ENCODE measurements around the gene ZEB2. TPM values are rescaled to one million over a fixed set of nuclear protein-coding genes. Genes with fewer than 3 reads are reported as not detected.

Gene ZEB2
- polyA plus RNA-seq = 1.6 and 2.2 TPM in 2 replicates
- 5.4 and 10.5 TPM in 2 replicates for polyA minus RNA-seq

- H3K27ac ChIP-seq (ENCODE audit: low read length) = no peak within 1 kb of the TSS
- peaks cover 54% of the 10 kb centered on the region for H3K27me3 ChIP-seq (ENCODE audit: insufficient read depth, low read depth, low read length)
- peaks cover 42% of the 10 kb centered on the region for H3K79me2 ChIP-seq (replicated peaks; ENCODE audit: insufficient read depth, low read length)
- peak; percentile 72 for TF ChIP-seq SMC3 (conservative IDR thresholded peaks at IDR 0.05; ENCODE audit: poor library complexity)
- no peak for TF ChIP-seq MXI1 (conservative IDR thresholded peaks at IDR 0.05; ENCODE audit: poor library complexity, severe bottlenecking)
- TF ChIP-seq REST (IDR thresholded peaks at IDR 0.05; ENCODE audit: borderline replicate concordance) = no peak
- no peak for TF ChIP-seq EP300 (conservative IDR thresholded peaks at IDR 0.05; ENCODE audit: poor library complexity, severe bottlenecking)
- TF ChIP-seq EZH2 (IDR thresholded peaks at IDR 0.05; ENCODE audit: borderline replicate concordance, insufficient read depth, low read length, poor library complexity, severe bottlenecking) = no peak
- peak; percentile 68 for TF ChIP-seq RAD21 (conservative IDR thresholded peaks at IDR 0.05)
- no peak for TF ChIP-seq POLR2AphosphoS5 (IDR thresholded peaks at IDR 0.05)
- TF ChIP-seq CTCF (IDR thresholded peaks at IDR 0.05; ENCODE audit: poor library complexity, severe bottlenecking) = peak; percentile 72
- no peak for TF ChIP-seq TAF1 (IDR thresholded peaks at IDR 0.05; ENCODE audit: low read depth)
- no peaks in the 10 kb centered on the region for H4K20me1 ChIP-seq (ENCODE audit: insufficient read depth)
- peak within 1 kb of the TSS; percentile 72 for H3K4me3 ChIP-seq (ENCODE audit: low read length)
- no peak within 1 kb of the TSS for H2AFZ ChIP-seq (ENCODE audit: low read depth, low read length)
- no peaks in the 10 kb centered on the region for H3K9me2 ChIP-seq (ENCODE audit: insufficient read depth, low read length)
- no peaks in the 10 kb centered on the region for H3K36me3 ChIP-seq (ENCODE audit: insufficient read depth, low read length)
- peak within 1 kb of the TSS; percentile 69 for H3K4me2 ChIP-seq (ENCODE audit: low read length)
- no peak within 1 kb of the TSS for H3K9ac ChIP-seq (ENCODE audit: low read length)
- no peaks in the 10 kb centered on the region for H3K9me3 ChIP-seq (ENCODE audit: low read length)
- H3F3A ChIP-seq (ENCODE audit: insufficient read depth, low read length, poor library complexity, severe bottlenecking) = no peaks in the 10 kb centered on the region
These were observed at the start of gene ZEB2 for GRCh38 chr2:144519934-144520731. Gene ZEB2 (minus strand): TSS chr2:144520119. CDS start chr2:144517350, 2,769 bp downstream.

- H2AFZ ChIP-seq (ENCODE audit: low read depth, low read length) = no peak overlapping the region
- no peaks in the 10 kb centered on the region for H3K27me3 ChIP-seq (ENCODE audit: insufficient read depth, low read depth, low read length)
- peaks cover 11% of the 10 kb centered on the region for H3F3A ChIP-seq (ENCODE audit: insufficient read depth, low read length, poor library complexity, severe bottlenecking)
- H3K36me3 ChIP-seq (ENCODE audit: insufficient read depth, low read length) = no peaks in the 10 kb centered on the region
- no peak overlapping the region for H3K9ac ChIP-seq (ENCODE audit: low read length)
- H3K79me2 ChIP-seq (replicated peaks; ENCODE audit: insufficient read depth, low read length) = no peaks in the 10 kb centered on the region
- H3K27ac ChIP-seq (ENCODE audit: low read length) = peak overlapping the region; percentile 65
- H3K4me2 ChIP-seq (ENCODE audit: low read length) = peak overlapping the region; percentile 78
- H3K9me2 ChIP-seq (ENCODE audit: insufficient read depth, low read length) = no peaks in the 10 kb centered on the region
- no peaks in the 10 kb centered on the region for H4K20me1 ChIP-seq (ENCODE audit: insufficient read depth)
- H3K9me3 ChIP-seq (ENCODE audit: low read length) = no peaks in the 10 kb centered on the region
- H3K4me3 ChIP-seq (ENCODE audit: low read length) = peak overlapping the region; percentile 46
- TF ChIP-seq EZH2 (IDR thresholded peaks at IDR 0.05; ENCODE audit: borderline replicate concordance, insufficient read depth, low read length, poor library complexity, severe bottlenecking) (no peak), TAF1 (IDR thresholded peaks at IDR 0.05; ENCODE audit: low read depth) (no peak), RAD21 (conservative IDR thresholded peaks at IDR 0.05) (peak; percentile 48), CTCF (IDR thresholded peaks at IDR 0.05; ENCODE audit: poor library complexity, severe bottlenecking) (no peak), REST (IDR thresholded peaks at IDR 0.05; ENCODE audit: borderline replicate concordance) (peak; percentile 100), POLR2AphosphoS5 (IDR thresholded peaks at IDR 0.05) (peak; percentile 98), MXI1 (conservative IDR thresholded peaks at IDR 0.05; ENCODE audit: poor library complexity, severe bottlenecking) (no peak), SMC3 (conservative IDR thresholded peaks at IDR 0.05; ENCODE audit: poor library complexity) (peak; percentile 43), EP300 (conservative IDR thresholded peaks at IDR 0.05; ENCODE audit: poor library complexity, severe bottlenecking) (peak; percentile 96)
These were observed 47.8 kb upstream of the ZEB2 start for GRCh38 chr2:144567745-144568144.
